Islet of Langerhans (tissue), 1 donor: ENCODE results near the gene TESPA1.
"Not testable (repeated sequence)": the region's sequence is repeated elsewhere in the genome, so short reads cannot be mapped to it uniquely, and the experiment has no call there.

Experiments
- FAIRE-seq: peaks from one replicate; lab custom pipeline; 2011; peaks lifted over from hg19 to GRCh38; lab: Jason Lieb, UNC

Gene TESPA1, protein sequence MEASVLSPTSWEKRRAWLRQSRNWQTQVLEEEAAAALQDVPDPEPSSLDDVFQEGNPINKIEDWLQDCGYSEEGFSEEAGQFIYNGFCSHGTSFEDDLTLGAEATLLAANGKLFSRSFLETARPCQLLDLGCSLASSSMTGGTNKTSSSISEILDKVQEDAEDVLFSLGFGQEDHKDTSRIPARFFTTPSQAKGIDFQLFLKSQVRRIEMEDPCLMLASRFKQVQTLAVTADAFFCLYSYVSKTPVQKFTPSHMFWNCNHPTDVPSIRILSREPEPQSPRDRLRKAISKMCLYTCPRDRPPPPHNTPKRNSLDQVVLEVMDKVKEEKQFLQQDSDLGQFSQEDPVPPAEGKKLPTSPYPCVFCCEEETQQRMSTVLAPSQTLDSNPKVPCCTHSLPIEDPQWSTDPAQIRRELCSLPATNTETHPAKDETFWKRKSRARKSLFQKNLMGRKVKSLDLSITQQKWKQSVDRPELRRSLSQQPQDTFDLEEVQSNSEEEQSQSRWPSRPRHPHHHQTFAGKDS

DNA sequence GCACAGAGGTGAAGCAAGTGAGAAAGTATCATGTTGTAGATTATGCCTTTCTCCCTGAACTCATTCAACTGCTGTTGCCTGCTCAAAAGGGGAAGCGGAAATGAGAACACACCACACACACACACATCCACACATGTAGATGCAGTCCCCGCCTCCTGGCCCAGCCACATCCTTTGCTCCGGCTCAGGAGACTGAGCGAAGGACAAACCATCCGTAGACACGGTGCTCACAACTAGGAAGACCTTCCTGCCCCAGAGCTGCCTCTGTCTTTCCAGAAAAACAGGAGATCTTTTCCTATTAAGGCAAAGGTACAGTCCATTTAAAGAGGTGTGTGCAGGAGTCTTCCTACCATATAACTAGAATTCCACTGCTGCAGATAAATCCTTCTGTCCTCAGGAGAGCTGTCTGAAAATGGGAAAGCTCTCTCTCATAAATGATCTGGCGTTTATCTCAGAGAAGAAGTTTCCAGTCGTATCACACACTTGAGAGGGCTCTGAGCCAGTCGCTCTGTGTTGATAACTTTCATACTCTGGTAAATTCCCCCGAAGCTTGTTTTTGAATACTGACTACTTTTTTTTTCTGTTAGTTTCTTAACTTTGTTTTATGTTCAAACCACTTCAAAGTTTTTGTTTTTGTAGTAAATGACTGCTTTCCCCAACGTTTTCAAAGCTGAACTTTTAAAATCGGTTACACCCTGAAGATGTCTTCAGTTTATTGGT is at the start of gene TESPA1:
Gene TESPA1, minus strand, starts transcription at position 105 of the 719 bp plus-strand sequence. CDS start 10,200 bp downstream, outside the sequence.
- FAIRE-seq: no peak

DNA sequence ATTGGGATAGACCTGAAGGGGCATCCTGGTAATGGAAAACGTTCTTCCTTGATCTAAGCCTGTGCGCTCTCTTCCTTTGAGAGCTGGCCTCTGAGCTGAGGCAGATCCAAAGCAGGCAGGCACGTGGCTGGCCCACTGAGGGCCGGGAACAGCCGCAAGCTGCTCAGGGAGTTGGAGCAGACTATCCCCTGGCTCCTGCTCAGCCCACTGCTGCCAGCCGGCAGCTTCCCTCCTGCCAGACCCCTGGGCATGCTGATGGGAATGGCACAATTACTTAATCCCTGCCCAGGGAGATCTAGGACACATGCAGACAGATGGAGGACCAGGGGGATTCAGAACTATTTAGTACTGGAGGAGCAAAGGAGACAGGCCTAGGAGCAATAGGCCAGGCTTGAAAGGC is 49.7 kb upstream of the TESPA1 start:
- FAIRE-seq: no peak

GRCh38 chr12:55025508-55025907 is 40.9 kb upstream of the TESPA1 start:
- no peak for FAIRE-seq

DNA sequence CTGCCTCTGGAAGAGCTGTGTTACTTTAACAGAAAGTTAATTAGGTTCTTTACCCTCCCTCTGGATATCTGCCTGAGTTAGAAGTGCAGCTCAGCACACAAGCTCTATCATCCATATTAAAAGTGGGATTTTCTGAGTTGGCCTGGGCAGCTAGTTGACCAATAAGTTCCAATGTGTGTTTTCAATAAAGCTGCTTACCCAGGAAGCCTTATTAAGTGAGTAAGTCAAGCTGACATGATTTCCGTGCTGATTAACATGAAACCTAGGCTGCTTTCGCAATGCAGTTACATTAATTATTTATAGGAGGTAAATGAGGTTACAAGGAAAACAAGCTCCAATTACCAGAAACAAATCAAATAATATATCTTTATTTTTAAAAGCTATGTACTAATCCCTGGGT is 40.0 kb upstream of the TESPA1 start:
- no peak for FAIRE-seq

DNA sequence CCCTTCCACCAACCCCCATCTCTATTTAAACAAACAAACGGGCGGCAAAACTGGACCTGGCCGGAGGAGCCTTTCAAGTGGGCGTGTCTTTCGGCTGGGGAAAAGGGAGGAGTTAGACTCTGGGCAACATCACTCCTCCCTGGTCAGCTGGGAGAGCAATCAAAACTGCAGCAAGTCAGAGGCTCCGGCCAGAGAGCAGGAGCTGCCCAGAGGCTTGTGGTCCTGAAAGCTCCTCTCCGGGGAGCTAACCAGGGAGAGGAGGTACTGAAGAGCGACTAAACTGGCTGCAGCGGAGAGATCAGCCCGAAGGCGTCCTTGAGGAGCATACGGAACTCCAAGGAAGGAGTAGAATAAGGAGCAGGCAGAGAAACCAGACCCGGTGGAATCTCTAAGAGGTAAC is 35.2 kb upstream of the TESPA1 start, which contains the start of gene NEUROD4:
Gene NEUROD4, plus strand, starts transcription at position 191 of the 400 bp plus-strand sequence. CDS start 6,466 bp downstream, outside the sequence.
- FAIRE-seq: no peak

DNA sequence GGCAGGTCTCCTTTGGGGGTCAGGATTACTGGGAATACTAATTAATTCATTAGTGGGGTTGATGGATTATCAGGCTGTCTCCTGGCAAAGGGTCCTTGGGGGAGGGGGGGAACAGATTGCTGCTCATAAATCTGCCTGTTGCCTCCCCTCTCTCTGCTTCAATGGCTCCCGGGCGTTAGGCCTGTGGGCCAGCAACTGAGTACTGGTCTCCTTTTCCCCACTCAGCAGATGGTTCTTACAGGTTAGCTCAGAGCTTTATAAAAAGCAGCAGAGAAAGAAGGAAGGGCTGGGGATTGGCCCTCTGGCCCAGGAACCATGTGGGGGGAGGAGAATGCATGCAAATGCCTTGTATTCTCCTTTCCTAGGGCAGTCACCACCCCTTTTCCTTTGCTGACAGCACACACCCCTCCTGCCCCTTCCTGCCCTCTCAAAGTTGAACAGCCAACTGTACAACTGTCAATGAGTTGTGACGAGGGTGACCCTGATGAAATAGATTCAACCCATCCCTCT is 32.9 kb upstream of the TESPA1 start:
- no peak for FAIRE-seq

DNA sequence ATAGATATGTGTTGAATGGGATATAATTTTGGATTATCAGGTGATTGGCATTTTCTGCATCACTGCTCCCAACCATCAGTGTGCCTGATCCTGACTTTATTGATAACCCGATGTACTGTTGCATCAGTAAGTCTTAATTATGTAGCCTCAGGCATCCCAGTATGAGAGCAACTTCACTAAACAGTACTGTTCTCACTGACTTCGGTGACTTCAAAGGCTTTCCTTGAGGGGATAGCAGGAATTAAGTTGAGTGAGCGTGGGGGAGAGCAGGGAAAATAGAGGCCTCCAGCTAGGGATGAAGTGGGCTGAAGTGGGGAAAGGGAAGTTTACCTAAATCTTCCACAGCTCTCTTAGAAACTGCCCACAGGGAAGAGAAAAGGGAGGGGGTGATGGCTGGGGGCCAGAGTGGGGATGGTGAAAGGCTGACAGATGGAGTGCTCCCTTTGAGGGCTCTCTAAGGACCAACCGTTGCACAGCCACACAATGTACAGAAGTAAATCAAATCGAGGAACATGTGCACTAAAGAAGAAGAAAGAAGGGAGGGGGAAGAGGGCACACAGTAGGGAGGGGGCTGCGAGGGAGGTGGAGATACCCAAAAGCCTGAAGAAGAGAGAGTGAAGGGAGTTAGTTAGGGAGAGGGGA is 24.5 kb upstream of the TESPA1 start:
- no peak for FAIRE-seq

- no peak for FAIRE-seq
These were observed 17.8 kb upstream of the TESPA1 start for GRCh38 chr12:55002355-55002754.

GRCh38 chr12:55001198-55001868 is 16.8 kb upstream of the TESPA1 start:
- no peak for FAIRE-seq

- FAIRE-seq: no peak
These were observed 14.5 kb upstream of the TESPA1 start for GRCh38 chr12:54998958-54999510.

DNA sequence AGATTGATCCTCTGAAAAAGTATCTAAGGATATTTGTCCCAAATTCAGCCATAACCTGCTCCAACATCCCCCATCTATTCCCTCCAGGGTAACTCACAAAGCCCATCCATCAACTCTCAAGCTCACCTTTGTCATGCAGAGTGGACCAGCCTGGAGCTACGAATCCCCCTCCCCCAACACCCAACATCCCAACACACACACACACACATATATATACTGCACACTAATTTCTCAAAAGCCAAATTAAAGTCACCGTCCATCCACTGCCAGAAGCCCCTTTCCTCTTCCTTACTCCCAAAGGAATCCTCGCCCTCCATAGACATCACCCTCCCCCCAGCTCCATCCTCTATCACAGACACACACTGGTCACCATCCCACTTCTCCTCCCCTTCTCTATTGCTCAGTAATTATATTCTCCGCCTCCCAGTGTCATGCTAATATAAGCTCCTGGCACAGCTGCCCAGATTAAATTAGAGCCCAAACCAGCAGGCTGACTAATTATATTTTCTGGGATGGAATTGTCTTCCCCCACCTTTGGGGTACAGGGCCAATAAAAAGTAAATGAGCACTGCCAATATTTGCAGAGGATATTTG is 13.5 kb upstream of the TESPA1 start:
- FAIRE-seq: no peak

DNA sequence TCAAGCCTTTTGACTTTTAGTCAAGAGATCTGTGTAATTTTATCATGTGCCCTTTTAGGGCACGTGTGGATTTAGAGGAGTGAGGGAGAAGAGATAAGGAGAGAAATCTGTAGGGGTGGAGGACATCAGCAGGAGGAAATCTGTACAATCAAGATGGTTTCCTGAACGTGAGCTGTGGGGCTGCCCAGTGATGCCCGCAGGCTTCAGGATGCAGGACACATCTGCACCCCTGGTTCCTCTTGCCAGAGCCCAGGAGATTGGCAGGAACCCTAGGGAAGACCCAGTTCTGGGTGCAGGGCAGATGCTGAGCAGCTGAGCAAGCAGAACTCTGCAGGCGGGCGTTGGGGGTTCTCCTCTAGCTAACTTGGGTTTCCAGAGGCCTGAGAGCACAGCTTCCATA is 11.6 kb upstream of the TESPA1 start:
- FAIRE-seq: no peak

DNA sequence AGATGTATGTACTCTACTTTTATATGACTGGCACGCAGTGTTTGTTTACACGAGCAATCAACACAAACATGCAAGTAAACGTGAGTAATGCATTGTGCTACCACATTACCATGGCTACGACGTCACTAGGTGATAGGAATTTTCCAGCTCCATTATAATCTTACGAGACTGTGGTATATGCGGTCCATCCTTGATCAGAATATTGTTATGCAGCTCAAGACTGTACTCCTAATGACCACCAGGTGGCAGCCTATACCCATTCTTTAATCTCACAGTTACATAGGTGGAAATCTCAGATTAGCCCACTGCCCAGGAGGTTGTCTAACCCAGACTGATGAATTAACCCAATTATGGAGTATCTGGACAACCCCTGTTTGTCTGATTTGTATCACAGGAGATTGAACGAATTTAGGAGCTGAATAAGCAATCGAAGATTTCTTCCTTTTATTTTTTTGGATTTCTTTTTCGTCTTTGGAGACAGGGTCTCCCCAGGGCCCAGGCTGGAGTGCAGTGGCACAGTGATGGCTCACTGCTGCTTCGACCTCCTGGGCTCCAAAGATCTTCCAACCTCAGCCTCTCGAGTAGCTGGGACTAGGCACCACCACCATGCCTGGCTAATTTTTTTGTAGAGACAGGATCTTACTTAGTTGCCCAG is 8.7 kb upstream of the TESPA1 start:
- FAIRE-seq: peak; percentile 91

- FAIRE-seq: no peak
These were observed 7.4 kb upstream of the TESPA1 start for GRCh38 chr12:54991991-54992375.

DNA sequence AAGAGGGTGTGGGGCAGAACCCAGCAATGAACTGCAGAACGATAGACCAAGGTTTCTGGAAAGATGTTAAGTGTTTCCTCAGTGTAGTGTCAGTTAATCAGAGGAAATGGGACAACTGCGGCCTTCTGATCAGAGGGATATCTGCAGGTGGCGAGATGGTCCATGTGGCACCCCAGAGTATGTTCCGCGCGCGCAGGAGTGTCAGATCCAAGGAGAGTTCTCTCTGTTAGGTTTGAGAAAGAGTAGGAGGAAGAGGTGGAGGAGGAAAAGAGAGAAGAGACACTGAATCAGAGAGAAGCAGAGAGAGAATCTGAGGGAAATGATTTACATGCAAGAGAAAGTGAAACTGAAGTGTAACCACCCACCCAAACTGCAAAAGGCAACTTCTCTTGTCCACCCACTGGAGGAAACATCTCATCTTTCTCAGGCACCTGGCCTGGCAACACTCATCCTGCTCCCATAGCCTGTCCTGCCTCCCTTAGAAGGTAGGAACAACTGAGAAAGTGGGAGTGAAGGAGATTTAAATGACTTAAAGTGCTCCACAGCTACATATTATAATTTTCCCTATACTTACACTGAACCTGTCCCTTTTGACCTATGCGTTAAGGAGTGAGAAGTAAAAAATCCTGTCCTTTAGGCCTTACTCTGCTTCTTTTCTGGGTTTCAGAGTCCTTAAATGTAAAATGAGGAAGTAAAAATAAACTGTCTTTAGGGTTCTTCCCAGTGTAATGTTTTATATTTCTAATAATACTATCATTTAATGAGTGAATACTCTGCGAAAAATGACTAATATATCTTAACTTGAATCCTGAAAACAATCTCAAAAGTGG is 6.8 kb upstream of the TESPA1 start:
- no peak for FAIRE-seq

DNA sequence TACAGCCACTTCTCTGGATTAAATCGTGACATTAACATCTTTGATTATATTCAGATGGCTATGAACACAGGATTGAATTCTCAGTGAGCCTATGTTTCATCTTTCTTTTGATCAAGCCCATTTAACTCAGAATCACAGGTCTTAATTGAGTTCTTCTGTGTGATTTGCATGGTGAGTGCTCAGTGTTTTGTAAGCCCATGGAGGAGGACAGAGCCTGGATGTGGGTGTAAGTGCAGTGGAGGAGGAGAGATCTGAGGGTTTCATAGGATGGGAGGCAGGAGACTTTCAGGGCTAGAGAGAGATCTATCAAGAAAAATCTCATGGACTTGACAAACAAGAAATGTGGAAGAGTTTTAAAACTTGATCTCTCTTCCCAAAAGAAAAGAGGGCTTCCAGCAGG is 5.3 kb upstream of the TESPA1 start:
- FAIRE-seq: no peak

- no peak for FAIRE-seq
These were observed 4.0 kb upstream of the TESPA1 start for GRCh38 chr12:54988402-54989054.

GRCh38 chr12:54987611-54988231 is 3.2 kb upstream of the TESPA1 start:
- no peak for FAIRE-seq

- not testable (repeated sequence) for FAIRE-seq
These were observed 2.2 kb upstream of the TESPA1 start for GRCh38 chr12:54986773-54987172.
